H9 (cell line): ENCODE results near the gene MRPL54. TPM values are rescaled to one million over a fixed set of nuclear protein-coding genes. Genes with fewer than 3 reads are reported as not detected.

Experiments used
- DNase-seq: peaks from one replicate; pipeline ENCODE4 v3.0.0-alpha.2; 2017
- H2AFZ ChIP-seq: one replicate; pipeline ENCODE4 v1.6.1; 2013; ENCODE audit warnings: mild to moderate bottlenecking, low read length, control low read depth, moderate library complexity
- H2AK5ac ChIP-seq: 2 replicates; pipeline ENCODE4 v1.6.1; 2013; ENCODE audit warnings: low read length, control low read depth, mixed read lengths; ENCODE audit not compliant: insufficient read length
- H2BK120ac ChIP-seq: one replicate; pipeline ENCODE4 v1.6.1; 2013; ENCODE audit warnings: low read depth, mild to moderate bottlenecking, low read length, control low read depth, inconsistent platforms; ENCODE audit not compliant: poor library complexity, severe bottlenecking
- H2BK12ac ChIP-seq: 2 replicates; pipeline ENCODE4 v1.6.1; 2013; ENCODE audit warnings: low read length, control low read depth, mixed read lengths, low read depth; ENCODE audit not compliant: insufficient read length
- H2BK15ac ChIP-seq: 2 replicates; pipeline ENCODE4 v1.6.1; 2013; ENCODE audit warnings: low read depth, low read length, control low read depth
- H2BK20ac ChIP-seq: one replicate; pipeline ENCODE4 v1.6.1; 2013; ENCODE audit warnings: low read depth, mild to moderate bottlenecking, low read length, control low read depth, inconsistent platforms; ENCODE audit not compliant: poor library complexity, severe bottlenecking
- H2BK5ac ChIP-seq: 2 replicates; pipeline ENCODE4 v1.6.1; 2013; ENCODE audit warnings: low read length, control low read depth, mixed read lengths; ENCODE audit not compliant: insufficient read length
- H3K14ac ChIP-seq: 2 replicates; pipeline ENCODE4 v1.6.1; 2013; ENCODE audit warnings: low read length, control low read depth; ENCODE audit not compliant: insufficient read depth
- H3K18ac ChIP-seq: 2 replicates; pipeline ENCODE4 v1.6.1; 2013; ENCODE audit warnings: low read depth, mild to moderate bottlenecking, mixed read lengths, low read length, control low read depth; ENCODE audit not compliant: insufficient read length
- H3K23ac ChIP-seq: 2 replicates; pipeline ENCODE4 v1.6.1; 2013; ENCODE audit warnings: low read length, control low read depth, mixed read lengths, low read depth; ENCODE audit not compliant: insufficient read length
- H3K23me2 ChIP-seq: 2 replicates; pipeline ENCODE4 v1.6.1; 2013; ENCODE audit warnings: low read depth, mild to moderate bottlenecking, mixed read lengths, low read length, control low read depth; ENCODE audit not compliant: insufficient read length, poor library complexity, severe bottlenecking
- H3K27ac ChIP-seq: 2 replicates; pipeline ENCODE4 v1.5.1; 2013; ENCODE audit warnings: low read length, control low read depth, mixed read lengths, low read depth; ENCODE audit not compliant: insufficient read length
- H3K27me3 ChIP-seq: 2 replicates; pipeline ENCODE4 v1.6.1; 2013; ENCODE audit warnings: low read length, control low read depth, inconsistent platforms; ENCODE audit not compliant: insufficient read depth
- H3K4ac ChIP-seq: 2 replicates; pipeline ENCODE4 v1.6.1; 2013; ENCODE audit warnings: low read depth, mild to moderate bottlenecking, control low read depth, inconsistent platforms, low read length, moderate library complexity
- H3K4me1 ChIP-seq: 2 replicates; pipeline ENCODE4 v1.6.1; 2013; ENCODE audit warnings: low read length, control low read depth, inconsistent platforms; ENCODE audit not compliant: insufficient read depth
- H3K4me2 ChIP-seq: 2 replicates; pipeline ENCODE4 v1.6.1; 2013; ENCODE audit warnings: low read length, control low read depth, mixed read lengths; ENCODE audit not compliant: insufficient read length, insufficient read depth
- H3K56ac ChIP-seq: 2 replicates; pipeline ENCODE4 v1.6.1; 2013; ENCODE audit warnings: low read depth, mild to moderate bottlenecking, mixed read lengths, low read length, control low read depth; ENCODE audit not compliant: insufficient read length
- H3K79me1 ChIP-seq: 2 replicates; pipeline ENCODE4 v1.6.1; 2013; ENCODE audit warnings: low read depth, mild to moderate bottlenecking, moderate library complexity, low read length, control low read depth, inconsistent platforms; ENCODE audit not compliant: insufficient read depth, poor library complexity, severe bottlenecking
- H3K79me2 ChIP-seq: 2 replicates; pipeline ENCODE4 v1.6.1; 2013; ENCODE audit warnings: low read length, control low read depth, inconsistent platforms; ENCODE audit not compliant: insufficient read depth
- H3K9ac ChIP-seq: 2 replicates; pipeline ENCODE4 v1.6.1; 2013; ENCODE audit warnings: low read length, control low read depth, mixed read lengths; ENCODE audit not compliant: insufficient read length; ENCODE audit errors: extremely low read depth
- H3K9me3 ChIP-seq: one replicate; pipeline ENCODE4 v1.6.1; 2013; ENCODE audit warnings: low read depth, low read length, inconsistent platforms; ENCODE audit not compliant: control insufficient read depth
- H3T11ph ChIP-seq: one replicate; pipeline ENCODE4 v1.6.1; 2013; ENCODE audit warnings: mild to moderate bottlenecking, low read length, control low read depth, inconsistent platforms
- H4K20me1 ChIP-seq: one replicate; pipeline ENCODE4 v1.6.1; 2013; ENCODE audit not compliant: control insufficient read depth, insufficient read length, insufficient read depth
- H4K5ac ChIP-seq: 2 replicates; pipeline ENCODE4 v1.6.1; 2013; ENCODE audit warnings: low read depth, mild to moderate bottlenecking, mixed read lengths, low read length, control low read depth; ENCODE audit not compliant: insufficient read length
- H4K8ac ChIP-seq: replicated peaks from 2 replicates; pipeline ENCODE4 v1.6.1; 2013; ENCODE audit warnings: low read length, control low read depth, mixed read lengths, low read depth; ENCODE audit not compliant: insufficient read length
- H4K91ac ChIP-seq: 2 replicates; pipeline ENCODE4 v1.6.1; 2013; ENCODE audit warnings: low read depth, mild to moderate bottlenecking, moderate library complexity, mixed read lengths, low read length, control low read depth; ENCODE audit not compliant: insufficient read length
- H3K27ac Mint-ChIP-seq, 3 experiments: 2 replicates in 2 of 3; 3 replicates in 1 of 3; pipeline ENCODE4 v1.8.0; 2020 to 2021; ENCODE audit warnings: mixed read lengths in 3 of 3, mild to moderate bottlenecking in 1 of 3, moderate library complexity in 1 of 3
- H3K27me3 Mint-ChIP-seq: 2 replicates; pipeline ENCODE4 v1.8.0; 2021; ENCODE audit warnings: low read depth, mild to moderate bottlenecking, moderate library complexity, mixed read lengths
- H3K36me3 Mint-ChIP-seq, 3 experiments: 2 replicates in 2 of 3; 3 replicates in 1 of 3; pipeline ENCODE4 v1.8.0; 2020 to 2021; ENCODE audit warnings: low read depth in 3 of 3, mixed read lengths in 3 of 3; ENCODE audit not compliant: insufficient read depth in 1 of 3
- H3K4me1 Mint-ChIP-seq, 2 experiments: 2 replicates each; pipeline ENCODE4 v1.8.0; 2020; ENCODE audit warnings: mixed read lengths in 2 of 2
- H3K4me3 Mint-ChIP-seq, 2 experiments: 2 replicates in 1 of 2; 3 replicates in 1 of 2; pipeline ENCODE4 v1.8.0; 2020 to 2021; ENCODE audit warnings: mild to moderate bottlenecking in 2 of 2, mixed read lengths in 2 of 2, moderate library complexity in 1 of 2
- H3K9me3 Mint-ChIP-seq, 2 experiments: 2 replicates in 1 of 2; 3 replicates in 1 of 2; pipeline ENCODE4 v1.8.0; 2020; ENCODE audit warnings: mild to moderate bottlenecking in 2 of 2, mixed read lengths in 2 of 2, moderate library complexity in 1 of 2
- WGBS: extraction: QIAGEN DNeasy Blood & Tissue Kit; methylation state at CpG from one replicate; pipeline ENCODE4 v1.1.7; 2013; ENCODE audit warnings: missing lambda C conversion rate, low lambda C conversion rate, mixed read lengths; ENCODE audit not compliant: insufficient read length; ENCODE audit errors: extremely low coverage; 5-methylcytosine and 5-hydroxymethylcytosine counted together
- total RNA-seq: library from RNA; stranded (reverse); gene quantifications from 2 replicates; pipeline ENCODE4 v1.2.1, GENCODE V29; 2021
- TF ChIP-seq, protein P1 (sequence below): fragments of 200-600 bp; sonication (generic); conservative IDR thresholded peaks from 3 replicates; pipeline ENCODE4 v1.8.0; 2021; ENCODE audit warnings: antibody characterized with exemption, mild to moderate bottlenecking

MRPL54 gene
- total RNA-seq, 1 experiment from 2014 or later = 60.0 TPM

DNA sequence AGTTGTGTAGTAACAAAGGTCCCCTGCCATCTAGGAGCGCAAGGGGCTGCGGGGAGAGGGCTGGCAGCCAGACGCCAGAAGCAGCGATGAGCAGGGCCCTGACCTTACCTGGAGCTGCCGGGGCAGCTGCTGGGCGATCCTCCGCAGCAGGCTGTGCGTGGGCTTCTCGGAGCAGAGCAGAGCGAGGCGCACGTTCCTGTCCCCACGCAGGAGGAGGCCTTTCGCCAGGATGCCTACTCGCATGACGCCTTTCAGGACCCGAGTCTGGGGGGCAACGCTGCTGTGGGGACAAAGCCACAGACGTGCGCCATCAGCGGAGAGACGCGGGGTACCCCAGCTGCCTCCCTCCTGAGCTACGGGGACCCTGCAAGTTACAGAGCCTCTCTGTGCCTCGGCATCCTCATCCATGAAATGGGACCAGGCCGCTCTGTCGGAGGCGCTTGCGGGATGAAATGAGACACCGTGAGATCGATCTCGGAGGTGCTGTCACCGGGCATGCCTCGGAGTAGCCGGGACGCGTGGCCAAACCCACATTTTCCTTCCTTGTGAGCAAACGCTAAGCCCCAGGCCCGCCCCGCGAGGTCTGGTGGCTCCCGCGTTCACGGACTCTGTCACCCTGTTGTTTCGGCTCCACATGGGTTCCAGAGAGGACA lies 54.2 kb downstream of the MRPL54 start:
- Histone ChIP-seq H2BK20ac (no peak overlapping the region), H2BK12ac (no peak overlapping the region), H3K9ac (no peak overlapping the region), H2AK5ac (no peak overlapping the region), H3K4ac (no peak overlapping the region), H4K5ac (no peak overlapping the region), H3K9me3 (no peaks in the 10 kb centered on the region), H3K4me2 (no peak overlapping the region), H4K8ac (no peak overlapping the region), H2BK15ac (no peak overlapping the region), H3K79me2 (no peaks in the 10 kb centered on the region), H3K56ac (no peak overlapping the region), H3T11ph (no peak overlapping the region), H2AFZ (no peak overlapping the region), H3K23me2 (no peaks in the 10 kb centered on the region), H4K20me1 (peaks cover 2% of the 10 kb centered on the region), H3K23ac (no peak overlapping the region), H2BK120ac (no peak overlapping the region), H3K79me1 (no peaks in the 10 kb centered on the region), H3K4me1 (no peaks in the 10 kb centered on the region), H4K91ac (no peak overlapping the region), H3K14ac (peak overlapping the region; percentile 52; the same call in 1 of the 2 replicates), H3K18ac (no peak overlapping the region), H3K27me3 (no peaks in the 10 kb centered on the region), H3K27ac (no peak overlapping the region), H2BK5ac (no peak overlapping the region)
- H3K4me3 Mint-ChIP-seq = no peak overlapping the region
- TF ChIP-seq, protein P1, sequence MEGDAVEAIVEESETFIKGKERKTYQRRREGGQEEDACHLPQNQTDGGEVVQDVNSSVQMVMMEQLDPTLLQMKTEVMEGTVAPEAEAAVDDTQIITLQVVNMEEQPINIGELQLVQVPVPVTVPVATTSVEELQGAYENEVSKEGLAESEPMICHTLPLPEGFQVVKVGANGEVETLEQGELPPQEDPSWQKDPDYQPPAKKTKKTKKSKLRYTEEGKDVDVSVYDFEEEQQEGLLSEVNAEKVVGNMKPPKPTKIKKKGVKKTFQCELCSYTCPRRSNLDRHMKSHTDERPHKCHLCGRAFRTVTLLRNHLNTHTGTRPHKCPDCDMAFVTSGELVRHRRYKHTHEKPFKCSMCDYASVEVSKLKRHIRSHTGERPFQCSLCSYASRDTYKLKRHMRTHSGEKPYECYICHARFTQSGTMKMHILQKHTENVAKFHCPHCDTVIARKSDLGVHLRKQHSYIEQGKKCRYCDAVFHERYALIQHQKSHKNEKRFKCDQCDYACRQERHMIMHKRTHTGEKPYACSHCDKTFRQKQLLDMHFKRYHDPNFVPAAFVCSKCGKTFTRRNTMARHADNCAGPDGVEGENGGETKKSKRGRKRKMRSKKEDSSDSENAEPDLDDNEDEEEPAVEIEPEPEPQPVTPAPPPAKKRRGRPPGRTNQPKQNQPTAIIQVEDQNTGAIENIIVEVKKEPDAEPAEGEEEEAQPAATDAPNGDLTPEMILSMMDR = no peak
- H3K36me3 Mint-ChIP-seq = no peaks in the 10 kb centered on the region
- peaks cover 2% of the 10 kb centered on the region for H3K27me3 Mint-ChIP-seq
- no CpG with 5 or more reads among the region's 45 CpGs for WGBS
- H3K27ac Mint-ChIP-seq = no peak overlapping the region
- H3K4me1 Mint-ChIP-seq = no peaks in the 10 kb centered on the region
- DNase-seq = no peak
- no peaks in the 10 kb centered on the region for H3K9me3 Mint-ChIP-seq

Other genes starting within 250 kb of the MRPL54 start
- gene TEKTIP1, start 223.5 kb upstream of the MRPL54 start, total RNA-seq = 1.2 and 1.3 TPM in 2 replicates
- 51.5 and 58.8 TPM in 2 replicates for gene MFSD12, start 205.1 kb upstream of the MRPL54 start, total RNA-seq
- gene HMG20B, start 189.7 kb upstream of the MRPL54 start, total RNA-seq = 58.1 and 58.9 TPM in 2 replicates
- 1.6 and 1.9 TPM in 2 replicates for gene GIPC3, start 177.2 kb upstream of the MRPL54 start, total RNA-seq
- gene TBXA2R, start 155.8 kb upstream of the MRPL54 start, total RNA-seq = 0.63 and 0.64 TPM in 2 replicates
- 35.9 and 37.3 TPM in 2 replicates for gene CACTIN, start 135.9 kb upstream of the MRPL54 start, total RNA-seq
- gene PIP5K1C, start 62.2 kb upstream of the MRPL54 start, total RNA-seq = 41.7 and 42.2 TPM in 2 replicates
- 27.3 and 27.9 TPM in 2 replicates for gene TJP3, start 54.3 kb upstream of the MRPL54 start, total RNA-seq
- gene APBA3, start 990 bp upstream of the MRPL54 start, total RNA-seq = 21.3 and 21.8 TPM in 2 replicates
- gene RAX2, start 9.5 kb downstream of the MRPL54 start, total RNA-seq = not detected in 2 replicates
- gene MATK, start 23.7 kb downstream of the MRPL54 start, total RNA-seq = 11.0 and 13.5 TPM in 2 replicates
- 18.3 and 18.5 TPM in 2 replicates for gene ZFR2, start 106.4 kb downstream of the MRPL54 start, total RNA-seq
- 12.2 and 13.9 TPM in 2 replicates for gene ATCAY, start 118.0 kb downstream of the MRPL54 start, total RNA-seq
- gene NMRK2, start 170.4 kb downstream of the MRPL54 start, total RNA-seq = 60.0 and 62.7 TPM in 2 replicates
- gene DAPK3, start 208.4 kb downstream of the MRPL54 start, total RNA-seq = 114 and 121 TPM in 2 replicates
- 3,615 and 3,676 TPM in 2 replicates for gene EEF2, start 222.8 kb downstream of the MRPL54 start, total RNA-seq
- 52.0 and 59.4 TPM in 2 replicates for gene PIAS4, start 245.1 kb downstream of the MRPL54 start, total RNA-seq